Neuron (in vitro differentiated cells): Measurements from ENCODE around the gene WDR3.
A peak's percentile ranks its signal among the peaks of the same experiment; 100 is the strongest.
"Not testable (repeated sequence)": the region's sequence is repeated elsewhere in the genome, so short reads cannot be mapped to it uniquely, and the experiment has no call there.

Source experiments
- H2AFZ ChIP-seq: one replicate; pipeline ENCODE4 v1.6.1; 2013; ENCODE audit warnings: low read depth, mild to moderate bottlenecking, inconsistent platforms, low read length, moderate library complexity
- H3K27me3 ChIP-seq: one replicate; pipeline ENCODE4 v1.6.1; 2013; ENCODE audit warnings: low read length; ENCODE audit not compliant: insufficient read depth
- H3K36me3 ChIP-seq: one replicate; pipeline ENCODE4 v1.6.1; 2013; ENCODE audit warnings: low read length; ENCODE audit not compliant: insufficient read depth
- H3K4me1 ChIP-seq: one replicate; pipeline ENCODE4 v1.6.1; 2013; ENCODE audit warnings: low read length; ENCODE audit not compliant: insufficient read depth
- H3K4me3 ChIP-seq: 2 replicates; pipeline ENCODE4 v1.5.1; 2013; ENCODE audit warnings: mild to moderate bottlenecking, low read length, moderate library complexity
- H3K9me3 ChIP-seq: one replicate; pipeline ENCODE4 v1.6.1; 2013; ENCODE audit warnings: low read length

The WDR3 gene

DNA sequence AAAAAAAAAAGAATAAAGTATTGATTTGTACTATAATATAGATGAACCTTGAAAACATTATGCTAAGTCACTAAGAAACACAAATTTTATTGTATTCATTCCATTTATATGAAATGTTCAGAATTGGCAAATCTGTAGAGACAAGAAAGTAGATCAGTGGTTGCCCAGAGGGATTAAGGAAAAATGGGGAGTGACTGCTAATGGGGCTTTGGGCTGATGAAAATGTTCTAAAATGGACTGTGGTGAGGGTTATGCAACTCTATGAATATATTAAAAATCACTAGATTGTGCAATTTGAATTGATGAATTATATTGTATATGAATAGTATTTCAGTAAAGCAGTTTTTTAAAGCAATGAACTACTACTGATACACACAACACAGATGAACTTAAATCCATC is 10.2 kb upstream of the WDR3 start:
- H3K4me3 ChIP-seq = no peak overlapping the region
- no peaks in the 10 kb centered on the region for H3K9me3 ChIP-seq
- H3K36me3 ChIP-seq = peaks cover 48% of the 10 kb centered on the region
- no peak overlapping the region for H2AFZ ChIP-seq
- no peaks in the 10 kb centered on the region for H3K27me3 ChIP-seq
- peaks cover 2% of the 10 kb centered on the region for H3K4me1 ChIP-seq

DNA sequence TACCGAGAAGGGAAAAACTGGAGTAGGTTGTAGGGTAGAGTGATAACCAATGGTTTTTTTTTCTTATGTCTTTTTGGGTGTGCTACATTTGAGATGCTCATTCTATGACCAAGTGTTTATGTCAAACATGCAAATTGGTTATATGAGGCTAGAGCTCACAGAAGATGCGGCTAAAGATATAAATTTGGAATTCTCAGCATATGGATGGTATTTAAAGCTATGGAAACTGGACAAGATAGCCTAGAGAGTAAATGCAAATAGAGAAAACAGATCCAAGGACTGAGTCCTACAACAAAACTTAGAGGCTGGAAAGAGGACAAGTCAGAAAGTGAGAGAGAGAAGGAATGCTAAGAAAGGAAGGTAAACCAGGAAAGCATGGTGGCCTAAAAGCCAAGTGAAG is 7.5 kb upstream of the WDR3 start:
- H3K36me3 ChIP-seq = peaks cover 30% of the 10 kb centered on the region
- no peak overlapping the region for H3K4me3 ChIP-seq
- no peak overlapping the region for H2AFZ ChIP-seq
- no peaks in the 10 kb centered on the region for H3K9me3 ChIP-seq
- H3K4me1 ChIP-seq = peaks cover 2% of the 10 kb centered on the region
- no peaks in the 10 kb centered on the region for H3K27me3 ChIP-seq

DNA sequence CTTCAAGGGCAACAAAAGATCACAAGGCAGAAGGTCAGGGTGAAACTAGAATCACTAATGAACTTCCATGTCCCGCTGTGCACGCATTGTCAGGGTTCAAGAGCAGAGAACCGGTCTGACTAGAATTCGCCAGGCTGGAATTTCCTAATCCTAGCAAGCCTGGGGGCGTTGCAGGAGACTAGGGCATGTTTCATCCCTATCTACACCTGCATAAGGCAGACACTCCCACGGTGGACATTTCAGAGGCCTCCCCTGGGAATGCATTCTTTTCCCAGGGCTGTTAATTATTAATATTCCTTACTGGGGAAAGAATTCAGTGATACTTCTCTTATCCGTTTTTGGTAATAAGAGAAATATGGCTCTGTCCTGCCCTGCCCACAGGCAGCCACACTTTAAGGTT is 6.8 kb upstream of the WDR3 start:
- not testable (repeated sequence) for H3K27me3 ChIP-seq, H3K4me3 ChIP-seq, H2AFZ ChIP-seq, H3K4me1 ChIP-seq, H3K9me3 ChIP-seq
- H3K36me3 ChIP-seq = peaks cover 23% of the 10 kb centered on the region

DNA sequence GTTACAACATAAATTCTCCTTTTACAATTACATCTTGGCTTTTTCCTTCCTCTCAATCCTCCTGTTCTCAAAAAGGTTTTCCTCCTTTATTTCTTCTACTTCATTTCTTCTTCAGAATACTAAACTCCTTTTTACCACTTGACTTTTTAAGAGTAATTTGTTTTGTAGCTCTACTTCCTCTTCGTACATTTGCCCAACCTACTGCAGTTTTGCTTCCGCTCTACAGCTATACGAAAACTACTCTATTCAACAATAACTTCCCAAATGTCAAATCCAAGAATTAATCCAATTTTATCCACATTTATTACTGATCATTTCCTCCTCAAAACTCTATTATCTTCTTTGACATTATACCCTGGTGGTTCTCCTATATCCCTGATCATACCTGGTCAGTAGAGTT is 3.6 kb upstream of the WDR3 start:
- H3K4me1 ChIP-seq = peaks cover 14% of the 10 kb centered on the region
- no peaks in the 10 kb centered on the region for H3K9me3 ChIP-seq

DNA sequence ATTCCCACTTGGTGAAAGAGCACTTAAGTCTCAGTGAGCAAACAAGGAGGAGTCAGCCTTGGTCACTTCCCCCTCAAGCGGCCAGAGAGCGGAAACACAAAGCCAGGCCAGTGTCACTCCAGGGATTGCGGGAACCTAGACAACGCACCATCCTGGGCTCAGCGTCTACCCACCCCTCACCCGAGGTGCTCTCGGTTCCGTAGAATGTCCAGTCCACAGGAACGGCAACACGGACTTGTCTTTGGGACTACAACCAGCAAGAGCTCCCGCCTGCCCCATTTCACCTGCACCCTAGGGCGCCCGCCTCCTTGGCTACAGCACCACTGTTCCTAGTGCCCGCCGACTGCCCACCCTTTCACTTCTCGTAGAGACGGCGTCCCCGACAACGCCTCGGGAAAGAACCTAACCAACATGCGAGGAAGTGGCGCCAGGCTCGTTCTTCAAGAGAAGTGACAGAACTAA is 627 bp upstream of the WDR3 start:
- Histone ChIP-seq H3K4me3 (peak overlapping the region; percentile 75), H3K4me1 (peaks cover 18% of the 10 kb centered on the region), H3K9me3 (no peaks in the 10 kb centered on the region), H3K36me3 (no peaks in the 10 kb centered on the region), H2AFZ (peak overlapping the region; percentile 90), H3K27me3 (no peaks in the 10 kb centered on the region)

More for the DNA sequence above, 3.6 kb upstream of the WDR3 start:
- Histone ChIP-seq H3K4me3 (no peak overlapping the region), H3K36me3 (no peaks in the 10 kb centered on the region), H3K27me3 (no peaks in the 10 kb centered on the region), H2AFZ (no peak overlapping the region)

DNA sequence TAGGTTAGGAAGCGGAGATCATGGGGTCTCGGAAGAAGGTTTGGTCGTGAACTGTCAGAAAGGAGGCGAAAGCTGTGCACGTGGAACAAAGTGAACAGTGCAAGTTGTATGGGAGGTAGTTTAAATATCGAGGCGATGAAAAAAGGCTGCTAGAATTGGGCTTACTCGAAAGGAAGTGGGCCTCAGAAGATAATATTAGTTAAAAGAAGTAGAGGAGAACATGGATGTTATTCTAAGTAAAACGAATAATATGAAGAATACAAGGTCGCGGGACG is 571 bp downstream of the WDR3 start:
- peak overlapping the region; percentile 90 for H2AFZ ChIP-seq
- no peaks in the 10 kb centered on the region for H3K27me3 ChIP-seq
- no peaks in the 10 kb centered on the region for H3K9me3 ChIP-seq
- H3K4me1 ChIP-seq = peaks cover 18% of the 10 kb centered on the region
- H3K4me3 ChIP-seq = peak overlapping the region; percentile 75
- peaks cover 7% of the 10 kb centered on the region for H3K36me3 ChIP-seq

DNA sequence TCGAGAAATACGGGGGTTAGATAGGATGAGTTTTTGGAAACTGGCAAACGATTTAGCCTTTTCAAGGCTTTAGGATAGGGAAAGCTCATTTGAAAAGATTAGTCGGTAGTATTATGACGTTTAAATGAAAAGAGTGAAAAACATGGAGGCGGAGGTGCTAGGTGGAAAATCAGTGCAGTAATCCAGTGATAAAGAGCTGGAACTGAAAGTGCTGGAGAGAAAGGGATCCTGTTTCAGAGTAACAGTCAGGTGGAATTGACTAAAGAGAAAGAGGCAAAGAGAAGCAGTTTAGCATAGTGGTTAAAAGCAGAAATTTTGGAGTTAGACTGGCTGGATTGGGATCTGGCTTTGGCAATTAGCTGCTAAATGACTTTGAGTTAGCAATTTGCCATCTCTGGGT is 945 bp downstream of the WDR3 start:
- Histone ChIP-seq H3K4me3 (peak overlapping the region; percentile 75), H2AFZ (peak overlapping the region; percentile 90), H3K4me1 (peaks cover 18% of the 10 kb centered on the region), H3K9me3 (no peaks in the 10 kb centered on the region), H3K36me3 (peaks cover 10% of the 10 kb centered on the region), H3K27me3 (no peaks in the 10 kb centered on the region)

DNA sequence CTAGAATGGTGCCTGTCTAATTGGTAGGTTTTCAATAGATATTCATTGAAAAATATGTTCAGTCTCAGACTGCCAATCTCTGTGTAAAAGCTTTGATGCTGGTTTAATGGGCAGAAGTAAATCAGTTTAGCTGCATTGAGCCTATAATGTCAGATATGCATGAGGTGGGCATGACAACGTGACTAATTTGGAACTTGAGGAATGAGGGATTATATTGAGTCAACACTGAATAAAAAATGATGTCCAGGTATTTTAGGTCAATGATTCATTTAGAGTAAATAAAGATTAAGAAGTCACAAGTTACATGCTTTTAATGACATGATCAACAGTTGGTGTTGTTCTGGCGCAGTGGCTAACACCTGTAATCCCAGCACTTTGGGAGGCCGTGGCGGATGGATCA is 3.0 kb downstream of the WDR3 start:
- H3K36me3 ChIP-seq = peaks cover 22% of the 10 kb centered on the region
- H3K4me3 ChIP-seq = no peak overlapping the region
- H3K9me3 ChIP-seq = no peaks in the 10 kb centered on the region
- H3K4me1 ChIP-seq = peaks cover 18% of the 10 kb centered on the region
- H2AFZ ChIP-seq = no peak overlapping the region
- no peaks in the 10 kb centered on the region for H3K27me3 ChIP-seq

DNA sequence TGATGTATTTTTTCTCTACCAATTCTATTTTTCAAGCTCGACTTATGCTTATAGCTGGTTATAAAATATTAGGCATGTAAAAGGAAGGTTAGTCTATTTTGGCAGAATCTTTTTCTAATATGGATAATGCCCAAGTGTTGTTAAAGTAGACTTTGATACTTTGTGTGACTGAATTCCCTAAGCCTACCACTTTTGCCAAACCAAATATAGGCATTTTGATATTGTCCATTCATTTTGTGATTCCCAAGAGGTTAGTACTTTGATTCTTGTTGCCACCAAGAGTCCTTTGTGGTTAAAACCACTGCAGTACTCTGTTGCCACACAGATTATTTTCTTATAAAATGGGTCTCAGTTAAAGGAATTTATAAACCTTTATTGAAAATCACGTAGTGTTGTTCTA is 4.2 kb downstream of the WDR3 start:
- Histone ChIP-seq H2AFZ (no peak overlapping the region), H3K9me3 (no peaks in the 10 kb centered on the region), H3K27me3 (no peaks in the 10 kb centered on the region), H3K4me3 (no peak overlapping the region), H3K4me1 (peaks cover 13% of the 10 kb centered on the region), H3K36me3 (peaks cover 34% of the 10 kb centered on the region)

DNA sequence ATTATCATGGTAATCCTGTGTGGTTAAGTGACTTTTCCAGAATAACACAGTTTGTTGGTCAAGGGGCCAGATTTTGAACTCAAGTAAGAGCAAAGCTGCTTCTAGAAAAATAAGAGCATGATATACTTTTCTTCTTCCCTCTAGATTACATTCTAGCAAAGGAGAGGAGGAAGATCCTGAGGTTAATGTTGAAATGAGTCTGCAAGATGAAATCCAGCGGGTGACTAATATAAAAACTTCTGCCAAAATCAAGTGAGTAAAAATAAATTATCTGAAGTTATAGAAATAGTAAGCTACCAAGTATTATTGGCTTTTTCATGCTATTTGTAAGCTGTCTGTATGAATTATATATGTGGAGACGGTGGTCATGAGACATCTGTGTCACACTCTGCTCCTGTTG is 12.8 kb downstream of the WDR3 start:
- no peaks in the 10 kb centered on the region for H3K27me3 ChIP-seq
- H2AFZ ChIP-seq = no peak overlapping the region
- H3K4me1 ChIP-seq = no peaks in the 10 kb centered on the region
- H3K36me3 ChIP-seq = peaks cover 88% of the 10 kb centered on the region
- H3K4me3 ChIP-seq = no peak overlapping the region
- no peaks in the 10 kb centered on the region for H3K9me3 ChIP-seq

DNA sequence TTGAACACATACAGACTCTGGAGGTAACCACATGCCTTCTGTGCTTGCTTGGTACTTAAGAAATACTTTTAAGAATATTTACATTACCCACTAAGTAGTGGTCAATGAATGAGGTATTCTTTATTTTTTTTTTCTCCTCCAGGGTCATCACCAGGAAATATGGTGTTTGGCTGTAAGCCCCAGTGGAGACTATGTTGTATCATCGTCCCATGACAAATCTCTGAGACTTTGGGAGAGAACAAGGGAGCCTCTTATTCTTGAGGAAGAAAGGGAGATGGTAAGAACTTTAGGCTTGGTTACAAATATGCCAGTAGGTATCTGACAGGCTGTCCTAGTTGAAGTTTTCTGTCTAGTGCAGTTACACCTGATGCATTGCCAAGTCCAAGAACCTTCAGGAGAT is 22.8 kb downstream of the WDR3 start:
- peaks cover 94% of the 10 kb centered on the region for H3K36me3 ChIP-seq
- H3K27me3 ChIP-seq = no peaks in the 10 kb centered on the region
- no peak overlapping the region for H2AFZ ChIP-seq
- H3K4me3 ChIP-seq = no peak overlapping the region
- no peaks in the 10 kb centered on the region for H3K9me3 ChIP-seq
- no peaks in the 10 kb centered on the region for H3K4me1 ChIP-seq

DNA sequence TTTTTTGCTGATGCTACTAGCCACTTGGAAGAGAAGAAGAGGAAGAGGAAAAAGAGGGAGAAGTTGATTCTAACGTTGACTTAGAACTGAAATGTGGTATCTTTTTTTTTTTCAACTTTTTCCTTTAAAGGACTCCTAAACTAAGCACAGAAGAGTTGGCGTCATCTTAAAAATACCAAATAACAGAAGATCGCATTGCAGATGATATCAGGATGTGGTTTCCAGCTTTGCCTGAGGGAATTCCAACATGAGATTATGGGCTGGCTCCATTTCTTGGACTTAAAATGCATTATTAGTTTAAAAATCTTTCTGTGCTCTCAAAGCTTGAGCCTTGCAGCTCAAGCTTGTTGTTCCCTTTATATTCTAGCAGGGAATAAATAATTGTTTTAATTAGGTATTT is 29.8 kb downstream of the WDR3 start:
- Histone ChIP-seq H3K36me3 (peaks cover 63% of the 10 kb centered on the region), H3K4me3 (no peak overlapping the region), H3K9me3 (no peaks in the 10 kb centered on the region), H3K4me1 (no peaks in the 10 kb centered on the region), H3K27me3 (no peaks in the 10 kb centered on the region), H2AFZ (no peak overlapping the region)

DNA sequence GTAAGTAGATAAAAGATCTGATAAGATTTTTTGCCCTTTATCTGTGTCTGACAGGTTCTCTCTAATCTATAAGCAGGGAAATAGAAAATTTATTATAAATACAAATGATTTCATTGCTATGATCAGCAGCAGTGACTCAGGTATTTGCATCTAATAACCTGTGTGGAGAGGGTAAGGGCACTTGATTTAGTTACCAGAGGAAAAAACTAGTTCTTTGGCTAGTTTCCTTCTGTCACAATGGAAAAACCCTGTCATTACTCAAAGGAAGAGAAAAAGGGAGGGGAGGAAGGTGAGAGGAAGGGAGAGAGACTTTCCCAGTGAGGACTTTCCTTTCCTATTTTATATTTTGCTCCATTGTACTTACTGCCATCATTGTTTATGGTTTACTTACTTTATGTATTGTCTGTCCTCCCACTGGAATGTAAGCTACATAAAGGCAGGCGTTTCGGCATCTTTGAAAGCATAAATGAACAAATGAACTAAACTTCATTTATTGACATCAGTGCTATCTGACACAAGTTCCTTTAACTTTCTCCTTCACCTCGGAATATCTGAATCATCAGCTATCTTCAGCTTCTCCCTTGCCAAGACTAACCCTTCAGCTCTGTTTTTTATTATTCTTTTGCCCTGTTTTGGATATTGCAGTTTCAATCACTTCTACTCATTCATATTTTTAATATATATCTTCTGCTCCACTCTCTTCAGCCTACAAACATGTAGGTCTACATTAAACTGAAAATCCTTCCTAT is 34.9 kb downstream of the WDR3 start:
- H2AFZ ChIP-seq = no peak overlapping the region

DNA sequence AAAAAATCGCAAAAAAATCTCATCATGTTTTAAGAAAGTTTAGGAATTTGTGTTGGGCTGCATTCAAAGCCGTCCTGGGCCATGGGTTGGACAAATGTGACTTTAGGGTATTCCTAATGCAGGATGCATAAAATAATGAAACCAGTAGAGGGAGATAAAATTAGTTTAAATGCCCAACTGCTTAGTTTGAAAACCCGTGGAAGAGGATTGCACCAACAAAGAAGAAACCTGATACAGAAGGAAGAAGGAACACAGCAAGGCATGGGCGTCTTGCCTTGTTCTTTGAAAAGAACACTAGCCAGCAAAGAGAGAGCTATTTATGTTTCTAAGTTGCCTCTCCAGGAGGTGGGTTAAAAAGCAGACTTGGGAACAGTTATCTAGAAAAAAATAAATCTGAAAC is 37.9 kb downstream of the WDR3 start:
- H2AFZ ChIP-seq = no peak overlapping the region

More for the DNA sequence above, 34.9 kb downstream of the WDR3 start:
- H3K9me3 ChIP-seq = no peaks in the 10 kb centered on the region
- H3K36me3 ChIP-seq = peaks cover 17% of the 10 kb centered on the region
- no peaks in the 10 kb centered on the region for H3K4me1 ChIP-seq
- H3K27me3 ChIP-seq = no peaks in the 10 kb centered on the region
- H3K4me3 ChIP-seq = no peak overlapping the region

More for the DNA sequence above, 37.9 kb downstream of the WDR3 start:
- Histone ChIP-seq H3K4me3 (no peak overlapping the region), H3K27me3 (no peaks in the 10 kb centered on the region), H3K36me3 (peaks cover 3% of the 10 kb centered on the region), H3K4me1 (peaks cover 6% of the 10 kb centered on the region), H3K9me3 (no peaks in the 10 kb centered on the region)
